HG03460 (cell line): Measurements from ENCODE around the gene MRPL46.

Experiments
- ATAC-seq: cut with Tn5 transposase; IDR thresholded peaks from one replicate; pipeline ENCODE4 v1.9.1; 2021; ENCODE audit not compliant: unreplicated experiment

MRPL46 gene

DNA sequence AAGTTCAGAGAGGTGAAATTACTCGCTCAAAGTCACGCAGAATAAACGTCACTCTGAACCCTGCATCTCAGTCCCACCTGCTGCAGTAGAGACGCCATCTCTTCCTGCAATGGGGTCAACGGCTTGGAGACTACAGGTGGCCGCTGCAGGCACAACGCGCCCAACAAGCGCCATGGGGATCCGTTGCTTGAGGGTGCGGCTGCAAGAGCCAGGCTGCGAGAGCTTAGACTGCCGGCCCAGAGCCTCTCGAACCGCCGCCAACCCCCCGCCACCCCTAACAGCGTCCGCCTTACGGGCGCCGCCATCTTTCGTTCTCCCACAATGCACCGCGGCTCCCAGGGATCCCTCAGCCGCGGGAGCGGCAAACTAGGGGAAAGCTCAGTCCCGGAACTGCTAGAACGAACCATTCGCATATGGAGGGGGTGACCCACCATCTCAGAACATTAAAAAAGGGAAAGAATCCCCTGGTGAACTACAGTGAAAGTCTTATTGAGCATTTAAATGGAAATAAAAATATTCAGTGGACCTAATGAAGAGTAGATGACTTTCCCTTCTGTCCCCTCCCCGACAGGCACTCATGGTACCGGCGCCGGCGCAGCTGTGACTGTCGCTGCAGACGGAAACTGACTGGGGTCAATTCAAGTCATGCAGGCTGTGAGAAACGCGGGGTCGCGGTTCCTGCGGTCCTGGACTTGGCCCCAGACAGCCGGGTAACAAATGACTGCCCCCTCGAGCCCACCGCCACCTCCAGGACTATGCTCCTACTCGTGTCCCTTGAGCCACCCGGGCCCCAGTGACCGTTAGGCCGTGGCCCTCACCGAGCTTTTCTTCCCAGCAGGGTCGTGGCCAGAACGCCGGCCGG lies at the start of gene MRPL46, which contains the start of gene MRPS11:
Gene MRPL46, minus strand, starts transcription at position 316 of the 862 bp plus-strand sequence. Its CDS starts 11 bp downstream, at position 305.
Gene MRPS11, plus strand, starts transcription at position 636 of the 862 bp plus-strand sequence. Its CDS starts 10 bp downstream, at position 646.
- ATAC-seq, result peak; percentile 88

DNA sequence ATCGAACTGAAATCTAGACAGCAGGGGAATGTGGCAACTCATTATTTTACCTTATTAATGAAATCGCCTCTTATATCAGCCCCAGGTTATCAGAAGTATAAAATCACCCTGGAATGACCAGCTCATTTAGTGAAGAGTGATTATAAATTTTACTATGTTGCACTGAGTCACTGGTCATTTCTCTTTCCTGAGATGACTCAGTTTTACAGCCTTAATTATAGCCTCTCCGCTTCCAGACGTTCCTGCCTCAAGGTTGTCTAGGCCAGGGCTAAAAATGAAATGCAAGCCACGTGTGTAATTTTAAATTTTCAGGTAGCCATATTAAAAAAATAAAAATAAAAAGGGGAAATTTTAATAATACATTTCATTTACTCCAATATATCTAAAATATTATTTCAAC lies 46.0 kb upstream of the MRPL46 start:
- no peak for ATAC-seq

DNA sequence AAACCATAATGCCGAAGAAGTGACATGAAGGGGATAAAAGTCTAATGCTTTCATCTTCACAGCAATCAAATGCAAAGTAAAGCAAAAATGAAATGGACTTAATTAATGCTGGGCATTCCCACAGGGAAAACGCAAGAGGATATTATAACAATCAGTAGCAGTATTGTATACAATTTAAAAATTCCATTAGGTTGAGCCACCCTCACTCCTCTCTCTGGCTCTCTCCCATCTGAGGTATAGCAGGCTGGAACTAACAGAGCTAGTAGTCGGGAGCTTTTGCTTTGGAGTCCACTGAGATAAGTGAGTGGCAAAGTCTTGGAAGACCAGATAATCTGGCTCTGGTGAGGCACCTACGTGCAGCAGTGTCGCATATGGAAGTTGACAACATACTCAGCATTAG lies 45.4 kb upstream of the MRPL46 start:
- ATAC-seq, result no peak

DNA sequence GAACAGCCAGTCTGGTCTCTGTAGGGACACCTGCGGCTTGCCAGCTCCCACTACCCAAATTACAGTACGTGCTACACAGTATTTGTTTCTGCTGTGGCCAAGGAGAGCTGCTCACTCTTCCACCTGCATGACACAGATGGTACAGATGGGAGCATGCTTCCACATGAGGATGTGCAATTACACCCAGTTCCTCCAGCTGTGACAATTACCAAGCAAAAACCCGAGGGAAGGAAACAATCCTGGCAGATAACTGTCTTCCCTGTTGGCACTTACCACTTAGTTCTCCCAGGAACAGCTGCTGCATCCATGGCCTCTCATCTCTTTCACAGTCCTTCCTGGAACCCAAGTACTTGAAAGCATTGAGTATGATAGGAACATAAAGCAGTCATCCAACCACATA lies 44.9 kb upstream of the MRPL46 start:
- ATAC-seq, result no peak

DNA sequence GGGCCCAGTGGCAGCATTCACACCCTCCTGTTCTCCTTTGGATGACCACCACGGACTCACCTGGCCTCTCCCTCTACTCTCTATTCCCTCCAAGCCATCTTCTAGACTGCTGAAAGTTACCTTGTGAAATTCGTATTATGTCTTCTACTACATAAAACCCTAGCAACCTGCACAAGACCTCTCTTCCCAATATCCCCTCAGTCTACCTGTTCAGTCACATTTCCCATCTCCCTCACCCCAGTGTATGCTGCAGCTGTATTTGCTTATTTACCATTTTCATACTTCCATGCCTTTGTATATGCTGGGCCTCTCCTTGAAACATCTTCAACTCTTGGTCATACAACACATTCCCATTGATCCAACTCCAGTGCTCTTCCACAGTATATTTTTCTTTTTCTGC lies 44.0 kb upstream of the MRPL46 start:
- ATAC-seq, result no peak

DNA sequence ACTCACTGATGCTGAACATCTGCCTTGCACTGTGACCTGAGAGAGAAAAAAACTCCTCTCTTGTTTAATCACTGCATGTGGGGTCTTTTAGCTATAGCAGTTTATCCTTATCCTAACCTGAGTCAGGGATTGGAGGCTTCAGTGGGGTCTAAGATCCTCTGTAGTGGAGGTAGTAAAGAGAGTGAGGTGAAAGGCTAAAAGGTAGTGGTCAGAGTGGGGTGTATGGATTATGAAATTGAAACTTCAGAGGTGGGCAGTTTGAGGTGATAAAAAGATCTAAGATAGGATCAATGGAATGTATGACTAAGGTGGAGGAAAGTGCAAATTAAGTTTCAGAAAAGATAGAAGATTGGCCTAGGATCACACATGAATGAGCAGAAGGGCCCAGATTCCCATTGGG lies 42.8 kb upstream of the MRPL46 start:
- no peak for ATAC-seq

DNA sequence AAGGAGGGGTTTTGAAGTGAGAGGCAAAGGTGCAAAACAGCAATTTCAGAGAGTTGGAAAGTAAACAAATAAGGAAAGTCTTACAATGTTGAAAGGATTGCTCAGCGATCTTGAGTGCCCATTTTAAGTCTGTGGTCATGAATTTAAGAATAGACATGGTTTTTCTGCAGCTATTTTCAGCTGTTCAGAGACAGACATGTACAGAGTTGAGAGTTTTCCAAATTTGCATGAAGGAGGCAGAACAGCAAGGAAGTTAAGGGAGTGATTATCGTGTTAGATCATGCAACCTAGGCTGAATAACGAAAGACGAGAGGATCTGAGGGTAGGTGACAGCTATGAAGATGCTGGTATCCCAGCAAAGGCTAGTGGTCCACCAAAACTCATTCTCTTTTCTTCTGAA lies 42.1 kb upstream of the MRPL46 start:
- ATAC-seq, result no peak

DNA sequence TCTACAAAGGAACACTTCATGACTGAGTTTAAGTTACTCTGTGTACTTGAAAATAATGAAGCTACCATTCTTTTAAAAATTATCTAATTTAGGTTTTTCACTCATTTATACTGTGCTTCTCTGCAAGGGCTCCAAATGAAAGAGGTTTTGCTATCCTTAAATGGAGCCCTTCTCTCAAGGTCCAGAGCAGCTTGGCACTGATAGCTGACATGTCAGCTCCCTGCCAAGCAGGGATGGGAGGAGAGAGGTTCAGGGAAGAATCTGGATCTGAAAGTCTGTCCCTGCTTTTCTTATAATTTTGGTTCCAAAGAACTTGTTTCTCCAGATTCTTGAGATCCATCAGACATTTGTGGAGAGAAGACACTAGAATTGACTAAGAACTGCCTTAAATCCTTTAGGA lies 39.4 kb upstream of the MRPL46 start:
- ATAC-seq, result no peak

DNA sequence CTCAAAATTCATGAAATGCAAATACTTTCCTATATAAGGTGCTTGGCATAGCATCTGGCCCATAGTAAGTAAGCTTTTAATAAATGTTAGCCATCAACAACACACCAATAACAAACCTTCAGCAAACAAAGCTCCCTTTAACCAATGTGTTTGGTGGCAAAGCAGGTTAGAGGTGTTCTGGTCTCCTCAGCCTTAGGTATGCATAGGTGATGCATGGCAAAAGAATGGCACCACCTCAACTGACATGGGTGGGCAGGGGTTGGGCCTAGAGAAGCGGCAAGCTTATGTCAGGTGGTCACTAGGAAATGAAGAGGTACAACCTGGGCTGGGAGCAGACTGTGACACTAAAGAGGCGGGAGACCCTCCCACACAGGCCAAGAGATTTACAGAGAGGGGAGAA lies 38.5 kb upstream of the MRPL46 start:
- no peak for ATAC-seq

DNA sequence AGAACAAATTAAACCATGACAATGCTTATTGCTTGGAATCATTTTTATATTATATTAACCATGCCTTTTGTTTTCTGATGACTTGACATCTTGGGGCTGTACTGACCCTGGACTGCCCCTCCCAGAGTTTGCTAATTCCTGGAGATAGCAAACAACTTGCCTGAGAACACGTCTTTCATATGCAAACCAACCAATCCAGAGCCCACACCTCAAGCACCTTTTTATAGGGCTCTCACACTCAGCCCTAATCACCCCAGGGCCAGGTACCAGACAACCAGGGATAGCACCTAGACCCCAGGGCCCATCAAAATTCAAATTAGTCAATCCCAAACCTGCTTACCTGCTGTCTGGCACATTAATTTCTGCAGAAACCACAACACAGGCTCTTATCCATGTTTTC lies 37.3 kb upstream of the MRPL46 start:
- ATAC-seq, result no peak

DNA sequence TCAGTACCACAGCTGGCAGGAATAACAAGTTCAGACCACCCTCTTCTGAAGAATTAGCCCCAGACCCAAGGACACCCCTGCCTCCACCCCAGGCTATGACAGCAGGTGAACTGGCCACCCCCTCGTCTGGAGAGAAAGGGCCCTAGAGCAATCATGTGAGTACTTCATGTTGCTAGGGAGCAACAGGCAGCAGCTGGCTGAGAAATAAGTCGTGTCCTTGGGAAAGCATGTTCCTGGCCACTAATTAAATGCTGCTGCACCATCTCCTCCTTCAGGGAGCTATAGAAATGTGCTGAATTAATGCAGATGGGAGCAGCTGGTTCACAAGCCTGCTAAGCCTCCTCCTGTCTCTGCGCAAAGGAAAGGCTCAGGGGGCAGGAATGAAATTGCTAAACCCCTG lies 31.8 kb upstream of the MRPL46 start:
- no peak for ATAC-seq

DNA sequence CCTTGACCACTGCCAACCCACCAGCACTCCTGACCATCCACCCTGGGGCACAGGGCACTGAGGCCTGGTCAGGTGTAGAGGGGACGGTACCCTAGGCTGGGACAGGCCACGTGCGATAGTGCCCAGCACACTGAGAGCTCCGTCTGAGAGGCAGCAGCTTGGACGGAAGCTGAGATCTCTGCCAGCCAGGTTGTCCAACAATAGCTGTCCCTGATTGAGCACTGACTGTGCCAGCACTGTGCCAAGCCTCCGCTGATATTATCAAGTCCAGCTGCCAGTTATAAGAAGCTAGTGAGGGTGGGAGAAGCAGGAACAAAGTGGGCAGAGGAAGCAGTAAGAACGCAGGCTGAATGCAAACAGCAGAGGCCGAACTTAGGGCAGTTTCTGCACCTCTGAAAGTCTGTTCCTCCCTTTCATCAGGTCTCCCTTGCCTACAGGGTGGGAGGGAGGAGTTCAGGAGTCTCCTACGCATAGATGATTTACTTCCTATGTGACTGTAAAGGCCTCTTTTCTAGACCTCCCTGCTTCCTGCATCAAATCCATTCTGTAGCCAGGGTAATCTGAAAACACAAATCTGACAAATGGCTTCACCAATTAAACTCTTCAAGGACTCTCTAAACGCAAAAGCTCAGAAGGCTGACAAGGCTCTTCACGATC lies 30.0 kb upstream of the MRPL46 start:
- ATAC-seq, result no peak

DNA sequence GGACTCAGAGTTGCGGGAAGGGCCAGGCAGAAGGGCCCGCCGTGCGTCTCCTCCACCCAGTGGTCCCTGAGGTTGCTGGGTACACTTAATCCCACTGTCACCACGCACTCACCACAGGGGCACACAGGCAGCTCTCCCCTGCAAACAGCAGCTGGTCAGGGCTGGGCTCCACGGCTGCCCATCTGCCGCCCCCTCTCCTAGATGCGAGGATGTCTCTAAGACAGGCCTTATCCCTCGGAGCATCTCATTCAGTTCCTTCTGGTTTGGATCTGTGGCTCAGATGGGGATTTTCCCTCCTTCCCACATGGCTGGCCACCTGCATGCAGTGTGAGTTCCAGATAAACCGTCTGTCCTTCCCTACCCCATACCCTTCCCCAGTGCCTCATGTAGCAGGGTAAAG lies 26.7 kb upstream of the MRPL46 start:
- no peak for ATAC-seq

DNA sequence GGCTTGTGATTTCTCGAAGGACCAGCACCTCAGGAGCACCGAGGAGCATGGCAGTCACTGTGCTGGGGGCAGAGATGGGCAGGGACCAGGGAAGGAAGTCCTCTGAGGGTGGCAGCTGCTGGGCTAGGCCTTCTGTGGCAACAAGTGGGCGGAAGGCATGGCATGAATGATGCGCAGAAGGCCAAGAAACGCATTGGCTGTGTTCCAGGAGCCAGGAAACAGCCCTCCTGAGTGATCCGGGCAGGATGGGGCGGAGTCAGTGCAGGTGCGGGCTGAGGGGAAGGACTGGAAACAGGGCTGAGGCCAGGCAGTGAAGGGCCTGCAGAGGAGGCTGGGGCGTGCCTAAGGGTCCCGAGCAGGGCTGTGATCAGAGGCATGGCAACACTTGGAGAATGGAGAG lies 24.0 kb upstream of the MRPL46 start:
- ATAC-seq, result no peak

DNA sequence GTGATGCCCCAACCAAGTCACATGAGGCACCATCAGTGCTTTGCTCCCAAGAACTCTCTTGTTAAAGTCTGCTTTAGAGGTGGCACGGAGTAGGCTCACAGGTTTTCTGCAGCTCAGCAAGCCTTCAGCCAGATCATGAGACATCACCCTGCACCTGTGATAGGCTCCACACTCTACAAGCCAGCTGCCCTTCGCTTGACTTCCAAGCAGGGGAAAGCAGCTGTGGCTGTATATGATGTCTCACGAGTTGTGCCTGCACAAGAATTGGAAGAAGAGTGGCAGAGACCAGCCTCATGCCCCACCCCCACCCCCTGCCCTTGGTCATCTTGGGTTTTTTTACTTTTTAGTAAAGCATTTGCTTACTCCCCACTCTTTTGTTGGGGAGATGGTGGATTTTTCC lies 22.8 kb upstream of the MRPL46 start:
- no peak for ATAC-seq

DNA sequence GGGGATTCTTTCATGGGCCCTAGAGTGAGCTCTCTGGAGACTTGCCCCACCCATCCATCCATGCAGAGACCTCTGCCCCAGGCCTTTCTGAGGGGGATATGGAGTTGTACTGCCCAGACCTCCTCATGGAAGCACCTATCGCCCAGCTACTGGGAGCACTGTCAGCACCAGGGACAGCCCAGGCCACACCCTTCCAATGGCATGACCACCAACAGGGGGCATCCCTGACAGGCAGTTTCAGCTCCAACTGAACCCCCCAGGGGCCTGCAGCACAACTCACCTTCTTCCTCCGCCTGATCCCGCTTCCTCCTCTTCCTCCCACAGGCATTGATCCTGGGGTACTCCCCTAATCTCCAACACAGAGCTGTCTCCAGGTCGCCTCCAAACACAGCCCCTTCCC lies 22.1 kb upstream of the MRPL46 start:
- ATAC-seq, result no peak

DNA sequence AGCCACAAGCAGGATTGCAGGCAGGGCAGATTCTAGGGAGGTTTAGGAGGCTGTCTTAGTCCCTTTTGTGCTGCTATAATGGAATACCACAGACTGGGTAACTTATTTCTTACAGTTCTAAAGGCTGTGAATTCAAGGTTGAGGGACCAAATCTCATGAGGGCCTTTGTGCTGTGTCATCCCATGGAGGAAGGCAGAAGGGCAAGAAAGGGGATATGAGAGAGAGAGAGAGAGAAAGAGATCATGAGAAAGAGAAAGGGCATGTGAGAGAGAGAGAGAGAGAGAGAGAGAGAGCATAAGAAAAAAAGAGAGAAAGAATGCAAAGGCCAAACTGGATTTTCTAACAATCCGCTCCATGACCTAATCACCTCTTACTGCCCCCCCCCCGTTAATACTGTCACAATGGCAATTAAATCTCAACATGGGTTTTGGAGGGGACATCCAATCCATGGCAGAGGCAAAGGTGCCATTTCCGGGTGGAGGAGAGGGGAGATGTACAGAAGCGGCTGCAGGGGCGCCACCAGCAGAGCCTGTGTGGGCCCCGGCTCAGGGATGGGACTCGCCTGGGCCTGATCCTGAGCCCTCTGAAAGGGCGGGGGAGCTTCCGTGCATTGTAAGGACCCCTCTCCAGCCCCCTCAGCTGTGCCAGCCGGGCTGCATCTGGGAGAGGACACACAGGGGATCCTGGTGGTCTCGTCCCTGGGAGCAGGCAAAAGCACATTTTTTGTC lies 20.8 kb upstream of the MRPL46 start:
- no peak for ATAC-seq

DNA sequence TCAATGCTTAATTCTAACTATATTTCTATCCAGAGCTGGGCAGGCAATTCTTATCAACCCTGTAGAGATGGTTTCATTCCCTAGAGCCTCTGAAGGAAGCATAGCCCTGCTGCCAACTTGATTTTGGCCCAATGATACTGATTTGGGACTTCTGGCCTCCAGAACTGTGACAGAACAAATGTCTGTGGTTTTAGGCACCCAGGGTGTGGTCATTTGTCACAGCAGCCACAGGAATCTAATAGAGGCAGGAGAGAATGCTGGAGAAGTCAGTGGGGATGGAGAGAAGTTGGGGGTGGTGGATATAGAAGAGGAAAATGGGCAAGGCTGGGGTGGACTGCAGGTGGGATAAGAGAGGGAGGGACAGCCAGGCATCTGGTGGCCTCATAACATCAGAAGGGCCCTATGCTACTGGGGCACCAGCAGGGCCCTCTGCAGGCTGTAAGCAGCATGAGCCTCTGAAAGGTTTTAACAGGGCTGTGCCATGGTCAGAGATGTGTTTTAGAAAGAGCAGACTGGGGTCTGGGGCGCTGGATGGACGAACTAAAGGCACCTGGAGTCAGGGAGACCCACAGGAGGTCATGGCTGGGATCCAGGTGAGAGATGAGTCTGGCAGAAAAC lies 20.1 kb upstream of the MRPL46 start:
- no peak for ATAC-seq

DNA sequence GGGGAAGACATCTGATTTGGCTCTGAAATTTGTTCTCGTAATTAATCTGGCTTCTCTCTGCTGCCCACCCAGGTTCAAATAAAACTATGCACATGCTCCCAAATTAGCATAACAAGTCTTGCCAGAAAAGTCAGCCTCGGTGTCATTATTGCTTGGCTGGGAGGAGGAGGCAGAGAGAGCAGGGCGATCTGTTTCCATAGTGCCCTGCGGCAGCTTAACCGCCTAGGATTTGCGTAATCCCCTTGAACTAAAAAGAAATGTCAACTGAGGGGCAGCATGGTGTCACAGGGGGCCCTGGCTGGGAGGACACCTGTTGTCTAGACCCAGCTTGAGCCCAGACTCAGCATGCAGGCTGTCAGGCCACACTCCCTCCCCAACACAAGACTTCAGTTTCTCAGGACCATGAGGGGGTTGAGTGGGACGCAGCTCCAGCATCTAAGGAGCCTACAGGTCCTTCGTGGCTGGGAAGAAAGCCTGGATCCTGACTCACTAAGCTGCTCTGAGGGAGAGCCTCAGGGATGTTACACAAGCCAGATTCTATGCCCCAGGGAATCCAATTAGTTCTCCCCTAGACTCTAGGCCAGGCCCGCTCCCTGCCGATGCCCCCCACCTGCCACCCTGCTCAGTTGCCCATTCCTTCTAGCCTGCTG lies 17.6 kb upstream of the MRPL46 start:
- ATAC-seq, result no peak

DNA sequence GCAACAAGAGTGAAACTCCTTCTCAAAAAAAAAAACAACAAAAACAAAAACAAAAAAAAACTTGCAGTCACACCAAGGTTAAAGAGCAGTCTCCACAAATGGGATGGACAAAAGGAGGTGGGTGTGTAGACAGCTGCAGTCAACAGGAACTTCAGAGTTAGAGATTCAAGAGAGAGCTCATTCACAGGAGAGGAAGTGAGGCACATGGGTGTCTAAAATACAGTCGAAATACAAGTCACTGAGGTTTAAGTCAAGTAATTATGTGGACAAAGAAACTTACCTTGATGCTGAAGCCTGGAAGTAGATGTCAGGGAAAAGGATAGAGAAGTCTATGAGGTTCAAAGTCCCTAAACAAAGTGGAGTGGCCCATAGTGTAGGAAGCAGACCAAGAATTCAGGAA lies 15.1 kb upstream of the MRPL46 start:
- no peak for ATAC-seq

DNA sequence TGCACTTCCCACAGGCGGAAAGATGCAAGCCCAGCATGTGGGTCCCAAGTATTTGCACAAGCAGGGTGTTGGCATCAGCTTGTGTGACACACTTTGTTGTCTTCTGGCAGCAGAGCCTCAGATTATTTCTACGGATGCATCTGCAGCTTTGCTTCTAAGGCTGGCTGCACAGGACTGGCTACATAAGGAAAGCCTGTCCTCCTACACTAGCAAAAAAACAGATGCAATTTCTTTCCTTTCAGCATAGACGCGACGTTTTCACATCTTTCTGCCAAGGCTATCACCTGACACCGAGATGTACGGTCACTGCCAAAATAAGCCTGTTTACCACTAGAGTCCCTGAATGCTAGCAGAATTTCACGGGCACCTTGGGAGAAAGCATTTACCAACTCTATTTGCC lies 13.8 kb upstream of the MRPL46 start:
- no peak for ATAC-seq
